NCI-H1417 (cell line): ENCODE data around the gene AXIN1.
"Not testable (repeated sequence)": the region's sequence is repeated elsewhere in the genome, so short reads cannot be mapped to it uniquely, and the experiment has no call there.

Experiments
- DNase-seq, 3 experiments: peaks; one replicate each; lab custom pipeline; 2025; lab: John Stamatoyannopoulos, UW

AXIN1 gene

GRCh38 chr16:265711-266110 lies 86.8 kb downstream of the AXIN1 start:
- no peak for DNase-seq

- no peak for DNase-seq
Observed at GRCh38 chr16:265002-265529, 87.5 kb downstream of the AXIN1 start.

- no peak for DNase-seq
Observed at GRCh38 chr16:264440-264951, 88.0 kb downstream of the AXIN1 start.

DNA sequence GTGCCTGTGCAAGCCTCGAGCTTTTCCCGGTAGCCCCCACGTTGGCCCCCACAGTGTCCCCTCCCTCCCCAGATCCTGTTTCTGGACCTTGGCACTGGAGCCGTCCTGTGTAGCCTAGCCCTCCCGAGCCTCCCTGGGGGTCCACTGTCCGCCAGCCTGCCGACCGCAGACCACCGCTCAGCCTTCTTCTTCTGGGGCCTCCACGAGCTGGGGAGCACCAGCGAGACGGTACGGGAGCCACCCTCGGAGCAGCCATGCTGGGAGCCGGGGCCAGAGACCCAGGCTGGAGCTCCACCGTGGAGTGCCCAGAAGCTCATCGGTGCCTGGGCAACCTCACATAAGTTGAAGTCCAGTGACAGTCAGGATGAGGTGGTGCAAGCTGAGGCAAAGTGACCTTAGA lies 88.6 kb downstream of the AXIN1 start:
- DNase-seq: no peak

GRCh38 chr16:263182-263774 lies 89.2 kb downstream of the AXIN1 start:
- no peak for DNase-seq

GRCh38 chr16:262121-262745 lies 90.3 kb downstream of the AXIN1 start:
- no peak for DNase-seq

DNA sequence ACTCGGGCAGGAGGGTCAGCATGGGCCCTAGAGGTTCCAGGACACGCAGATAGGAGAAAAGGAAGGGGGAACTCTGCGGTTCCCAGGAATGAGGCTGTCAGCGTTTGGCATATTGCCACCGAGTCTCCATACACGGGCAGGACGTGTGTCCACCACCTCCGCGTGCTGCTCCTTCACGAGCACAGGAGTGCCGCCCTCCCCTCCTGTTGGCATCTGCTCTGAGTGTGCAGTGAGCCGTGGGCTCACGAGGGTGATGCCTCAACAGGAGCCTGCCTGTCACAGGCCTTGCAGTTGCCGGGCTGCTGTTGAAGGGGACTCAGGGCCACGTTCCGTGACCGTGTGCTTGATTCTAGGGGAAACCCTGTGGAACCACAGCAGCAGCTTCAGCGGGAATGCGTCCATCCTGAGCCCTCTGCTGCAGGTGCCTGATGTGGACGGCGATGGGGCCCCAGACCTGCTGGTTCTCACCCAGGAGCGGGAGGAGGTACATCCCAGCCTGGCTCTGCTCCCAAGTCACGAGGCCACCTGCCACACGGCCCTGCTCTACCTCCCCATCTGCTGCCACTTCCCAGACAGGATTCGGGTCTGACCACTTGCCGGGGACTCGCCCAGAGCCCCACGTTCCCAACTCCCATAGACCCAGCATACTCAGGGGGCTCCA lies 91.4 kb downstream of the AXIN1 start:
- peak in 1 of 3 experiments; percentile 54 for DNase-seq

- DNase-seq: no peak
Observed at GRCh38 chr16:260326-260725, 92.2 kb downstream of the AXIN1 start.

DNA sequence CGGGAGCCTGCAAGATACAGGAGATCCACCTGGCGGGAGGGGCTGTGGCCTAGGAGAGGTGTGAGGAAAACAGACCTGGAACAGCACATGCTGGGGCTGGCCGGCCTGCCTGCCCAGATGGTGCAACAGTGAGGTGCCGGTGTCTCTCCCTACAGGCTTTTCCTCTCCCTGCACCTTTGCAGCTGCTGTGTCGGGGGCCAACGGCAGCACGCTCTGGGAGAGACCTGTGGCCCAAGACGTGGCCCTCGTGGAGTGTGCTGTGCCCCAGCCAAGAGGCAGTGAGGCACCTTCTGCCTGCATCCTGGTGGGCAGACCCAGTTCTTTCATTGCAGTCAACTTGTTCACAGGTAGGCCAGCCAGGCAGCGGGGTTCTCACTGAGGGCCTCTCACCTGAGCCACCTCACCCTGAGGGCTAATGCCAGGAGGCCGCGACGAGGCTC lies 92.7 kb downstream of the AXIN1 start:
- no peak for DNase-seq

- DNase-seq: no peak
Observed at GRCh38 chr16:259226-259625, 93.3 kb downstream of the AXIN1 start.

- DNase-seq: not testable (repeated sequence)
Observed at GRCh38 chr16:258091-258490, 94.4 kb downstream of the AXIN1 start.

GRCh38 chr16:255183-255582 lies 97.3 kb downstream of the AXIN1 start:
- no peak for DNase-seq

- DNase-seq: no peak
Observed at GRCh38 chr16:254461-254860, 98.1 kb downstream of the AXIN1 start.

DNA sequence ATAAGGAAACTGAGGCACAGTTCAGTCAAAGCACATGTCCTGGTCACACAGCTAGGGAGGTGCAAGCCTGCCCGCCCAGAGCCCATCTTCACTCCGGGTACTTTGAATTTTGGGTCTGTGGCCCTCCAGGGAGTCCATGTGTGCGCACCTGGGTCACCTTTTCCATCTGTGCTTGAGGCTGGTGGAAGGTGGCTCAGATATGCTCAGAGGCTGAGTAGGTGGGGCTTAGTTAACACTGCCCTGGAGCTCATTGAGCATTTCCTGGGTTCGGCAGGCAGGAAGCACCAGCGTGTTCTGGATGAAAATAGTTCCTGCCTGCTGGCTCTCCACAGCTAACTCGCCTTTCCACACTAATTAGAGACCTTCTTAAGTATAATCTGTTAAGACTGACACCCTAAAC lies 98.7 kb downstream of the AXIN1 start:
- DNase-seq: no peak

- no peak for DNase-seq
Observed at GRCh38 chr16:252366-253337, 99.9 kb downstream of the AXIN1 start.

DNA sequence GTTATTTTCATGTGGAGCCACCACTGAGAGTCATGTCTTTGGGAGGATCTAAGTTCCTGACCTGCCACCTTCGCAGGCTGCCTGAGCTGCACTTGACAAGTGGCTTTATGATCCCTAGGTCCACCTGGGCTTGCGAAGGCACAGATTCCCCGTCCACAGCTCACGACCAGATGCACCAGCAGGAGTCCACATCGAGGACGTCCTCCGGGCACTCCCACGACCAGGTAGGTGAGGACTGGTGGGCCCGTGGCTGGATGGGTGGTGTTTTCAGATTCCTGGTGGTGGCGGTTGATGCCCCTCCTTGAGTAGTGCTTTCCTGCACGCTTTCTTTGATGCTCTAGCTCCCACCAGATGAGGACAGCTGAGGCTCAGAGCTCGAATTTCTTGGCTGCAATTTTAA lies 103.1 kb downstream of the AXIN1 start:
- no peak for DNase-seq

DNA sequence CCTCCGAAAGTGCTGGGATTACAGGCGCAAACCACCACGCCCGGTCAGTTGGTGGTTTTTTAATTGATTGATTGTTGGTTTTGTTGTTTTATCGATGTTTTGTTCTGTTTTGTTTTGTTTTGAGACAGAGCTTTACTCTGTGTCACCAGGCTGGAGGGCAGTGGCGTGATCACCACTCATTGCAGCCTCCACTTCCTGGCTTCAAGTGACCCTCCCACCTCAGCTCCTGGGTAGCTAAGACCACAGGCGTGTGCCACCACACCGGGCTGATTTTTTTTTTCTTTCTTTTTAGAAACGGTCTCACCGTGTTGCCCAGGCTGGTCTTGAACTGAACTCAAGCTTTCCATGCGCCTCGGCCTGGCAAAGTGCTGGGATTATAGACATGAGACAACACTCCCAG lies 105.5 kb downstream of the AXIN1 start:
- DNase-seq: no peak

GRCh38 chr16:245105-245504 lies 107.4 kb downstream of the AXIN1 start:
- no peak for DNase-seq

DNA sequence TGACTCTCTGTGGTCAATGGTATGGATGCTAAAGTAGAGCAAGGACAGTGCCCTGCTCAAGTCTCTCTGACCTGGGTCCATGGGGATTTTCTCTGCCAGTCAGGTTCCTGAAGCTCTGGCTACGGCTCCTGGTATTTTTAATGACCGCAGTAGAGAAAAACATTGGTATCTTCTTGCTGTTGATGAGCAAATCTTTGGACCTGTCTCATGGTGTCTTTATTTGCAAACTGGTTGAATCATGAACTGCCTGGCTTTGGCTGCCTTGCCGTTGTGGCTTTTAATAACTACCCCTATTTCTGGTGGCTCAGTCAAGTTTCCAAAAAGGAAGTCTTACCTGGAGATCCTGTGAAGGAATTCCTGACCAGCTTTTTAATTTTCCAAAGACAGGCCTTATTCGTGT lies 109.2 kb downstream of the AXIN1 start:
- no peak for DNase-seq

GRCh38 chr16:242281-242680 lies 110.2 kb downstream of the AXIN1 start:
- DNase-seq: no peak

DNA sequence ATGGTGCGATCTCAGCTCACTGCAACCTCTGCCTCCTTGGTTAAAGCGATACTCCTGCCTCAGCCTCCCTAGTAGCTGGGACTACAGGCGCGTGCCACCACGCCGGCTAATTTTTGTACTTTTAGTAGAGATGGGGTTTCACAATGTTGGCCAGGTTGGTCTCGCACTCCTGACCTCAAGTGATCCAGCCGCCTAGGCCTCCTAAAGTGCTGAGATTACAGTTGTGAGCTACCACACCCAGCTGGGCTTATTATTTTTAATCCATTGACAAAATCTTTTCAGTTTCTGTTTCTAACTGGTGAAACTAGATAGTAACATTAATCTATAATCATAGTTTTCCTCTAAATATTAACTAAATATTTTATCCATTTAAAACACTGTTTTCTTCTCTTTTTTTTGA lies 112.0 kb downstream of the AXIN1 start:
- DNase-seq: no peak

GRCh38 chr16:239948-240277 lies 112.6 kb downstream of the AXIN1 start:
- DNase-seq: no peak
